HG02678 (cell line): ENCODE results near the gene AQP6.
"Not testable (repeated sequence)": the region's sequence is repeated elsewhere in the genome, so short reads cannot be mapped to it uniquely, and the experiment has no call there.

Experiments
- ATAC-seq: cut with Tn5 transposase; IDR thresholded peaks from one replicate; pipeline ENCODE4 v1.9.1; 2021; ENCODE audit warnings: mild to moderate bottlenecking, moderate library complexity; ENCODE audit not compliant: unreplicated experiment

Gene AQP6

GRCh38 chr12:49987625-49988303, 15.0 kb downstream of the AQP6 start:
- ATAC-seq: no peak

GRCh38 chr12:49989400-49989799, 16.7 kb downstream of the AQP6 start:
- not testable (repeated sequence) for ATAC-seq

GRCh38 chr12:49990273-49990672, 17.5 kb downstream of the AQP6 start:
- ATAC-seq: no peak

- ATAC-seq: no peak
Observed at GRCh38 chr12:49998453-49998852, 25.7 kb downstream of the AQP6 start.

GRCh38 chr12:50003595-50003994, 30.8 kb downstream of the AQP6 start:
- no peak for ATAC-seq

GRCh38 chr12:50004696-50005095, 31.9 kb downstream of the AQP6 start:
- ATAC-seq: no peak

GRCh38 chr12:50005175-50005574, 32.4 kb downstream of the AQP6 start:
- no peak for ATAC-seq

- ATAC-seq: no peak
Observed at GRCh38 chr12:50006280-50006679, 33.5 kb downstream of the AQP6 start.

- no peak for ATAC-seq
Observed at GRCh38 chr12:50006754-50007442, 34.2 kb downstream of the AQP6 start.

- no peak for ATAC-seq
Observed at GRCh38 chr12:50013361-50014147, 40.8 kb downstream of the AQP6 start.

- no peak for ATAC-seq
Observed at GRCh38 chr12:50014342-50014741, 41.6 kb downstream of the AQP6 start.

GRCh38 chr12:50016501-50017475, 44.0 kb downstream of the AQP6 start:
- ATAC-seq: no peak

GRCh38 chr12:50017641-50018040, 44.9 kb downstream of the AQP6 start:
- no peak for ATAC-seq

GRCh38 chr12:50018154-50018553, 45.4 kb downstream of the AQP6 start:
- ATAC-seq: no peak

GRCh38 chr12:50018968-50019367, 46.2 kb downstream of the AQP6 start:
- no peak for ATAC-seq

- ATAC-seq: no peak
Observed at GRCh38 chr12:50019524-50019923, 46.8 kb downstream of the AQP6 start.

- no peak for ATAC-seq
Observed at GRCh38 chr12:50021031-50021430, 48.3 kb downstream of the AQP6 start.

- ATAC-seq: no peak
Observed at GRCh38 chr12:50022903-50023302, 50.2 kb downstream of the AQP6 start.

- no peak for ATAC-seq
Observed at GRCh38 chr12:50024227-50024626, 51.5 kb downstream of the AQP6 start.

- no peak for ATAC-seq
Observed at GRCh38 chr12:50024805-50025186, 52.0 kb downstream of the AQP6 start.
